Erythroblast (primary cell): ENCODE results near the gene FNBP1.

Experiments
- DNase-seq, 2 experiments: peaks; one replicate each; lab custom pipeline; 2025; lab: John Stamatoyannopoulos, UW
- GATA1 ChIP-seq: IDR thresholded peaks from 2 replicates; pipeline ENCODE4 v1.6.1; 2011; ENCODE audit warnings: low read depth, mild to moderate bottlenecking, control low read depth, low read length, moderate library complexity
- POLR2A ChIP-seq: IDR thresholded peaks from 2 replicates; pipeline ENCODE4 v1.6.1; 2011; ENCODE audit warnings: mild to moderate bottlenecking, low read length

FNBP1 gene

GRCh38 chr9:130040984-130041647 lies 1.9 kb downstream of the FNBP1 start:
- no peak for TF ChIP-seq POLR2A
- TF ChIP-seq GATA1: no peak
- DNase-seq: no peak

GRCh38 chr9:130039528-130040147 lies 3.4 kb downstream of the FNBP1 start:
- TF ChIP-seq POLR2A: no peak
- no peak for TF ChIP-seq GATA1
- no peak for DNase-seq

- DNase-seq: no peak
- TF ChIP-seq GATA1: no peak
- TF ChIP-seq POLR2A: no peak
These were observed 6.9 kb downstream of the FNBP1 start for GRCh38 chr9:130036099-130036498.

- DNase-seq: no peak
- TF ChIP-seq GATA1: no peak
- TF ChIP-seq POLR2A: no peak
These were observed 8.4 kb downstream of the FNBP1 start for GRCh38 chr9:130034570-130034969.

GRCh38 chr9:130030651-130031127 lies 12.3 kb downstream of the FNBP1 start:
- DNase-seq: no peak
- TF ChIP-seq POLR2A: no peak
- no peak for TF ChIP-seq GATA1

- TF ChIP-seq GATA1 (no peak), POLR2A (no peak)
- DNase-seq: no peak
These were observed 13.6 kb downstream of the FNBP1 start for GRCh38 chr9:130029223-130029973.

- DNase-seq: no peak
- TF ChIP-seq POLR2A: no peak
- TF ChIP-seq GATA1: no peak
These were observed 14.3 kb downstream of the FNBP1 start for GRCh38 chr9:130028493-130029222.

GRCh38 chr9:130027533-130028365 lies 15.2 kb downstream of the FNBP1 start:
- DNase-seq: no peak
- TF ChIP-seq POLR2A (no peak), GATA1 (no peak)

- DNase-seq: no peak
- TF ChIP-seq POLR2A (no peak), GATA1 (no peak)
These were observed 16.2 kb downstream of the FNBP1 start for GRCh38 chr9:130026583-130027340.

GRCh38 chr9:130024597-130024994 lies 18.4 kb downstream of the FNBP1 start:
- DNase-seq: no peak
- no peak for TF ChIP-seq GATA1
- no peak for TF ChIP-seq POLR2A

- no peak for DNase-seq
- TF ChIP-seq GATA1: no peak
- TF ChIP-seq POLR2A: no peak
These were observed 18.9 kb downstream of the FNBP1 start for GRCh38 chr9:130023994-130024596.
